Measurements from ENCODE around the gene DENND5A.
A peak's percentile ranks its signal among the peaks of the same experiment; 100 is the strongest.
"Not testable (repeated sequence)": the region's sequence is repeated elsewhere in the genome, so short reads cannot be mapped to it uniquely, and the experiment has no call there.

Gene DENND5A

GRCh38 chr11:9264316-9265210, 587 bp downstream of the DENND5A start:
- peak in 1 of 3 experiments; percentile 38 for DNase-seq (ENCODE audit: low read depth in 3 of 3)

GRCh38 chr11:9263840-9264315, 1.3 kb downstream of the DENND5A start:
- DNase-seq (ENCODE audit: low read depth in 3 of 3), result peak; percentile 35 to 63 (median 40)

- DNase-seq (ENCODE audit: low read depth in 3 of 3), result not testable (repeated sequence)
These were observed 4.4 kb downstream of the DENND5A start for GRCh38 chr11:9260838-9261146.

- no peak for DNase-seq (ENCODE audit: low read depth in 3 of 3)
These were observed 4.9 kb downstream of the DENND5A start for GRCh38 chr11:9259981-9260837.

- not testable (repeated sequence) for DNase-seq (ENCODE audit: low read depth in 3 of 3)
These were observed 6.9 kb downstream of the DENND5A start for GRCh38 chr11:9258279-9258678.

GRCh38 chr11:9254416-9254815, 10.7 kb downstream of the DENND5A start:
- DNase-seq (ENCODE audit: low read depth in 3 of 3), result no peak

GRCh38 chr11:9253086-9253485, 12.1 kb downstream of the DENND5A start:
- DNase-seq (ENCODE audit: low read depth in 3 of 3), result no peak

- DNase-seq (ENCODE audit: low read depth in 3 of 3), result no peak
These were observed 13.8 kb downstream of the DENND5A start for GRCh38 chr11:9251311-9251710.

- DNase-seq (ENCODE audit: low read depth in 3 of 3), result no peak
These were observed 15.0 kb downstream of the DENND5A start for GRCh38 chr11:9250139-9250582.

- no peak for DNase-seq (ENCODE audit: low read depth in 3 of 3)
These were observed 15.9 kb downstream of the DENND5A start for GRCh38 chr11:9249252-9249651.

GRCh38 chr11:9247863-9248262, 17.3 kb downstream of the DENND5A start:
- no peak for DNase-seq (ENCODE audit: low read depth in 3 of 3)

GRCh38 chr11:9236242-9236641, 28.9 kb downstream of the DENND5A start:
- not testable (repeated sequence) for DNase-seq (ENCODE audit: low read depth in 3 of 3)

- no peak for DNase-seq (ENCODE audit: low read depth in 3 of 3)
These were observed 32.7 kb downstream of the DENND5A start for GRCh38 chr11:9232482-9232881.

GRCh38 chr11:9231848-9232177, 33.3 kb downstream of the DENND5A start:
- no peak for DNase-seq (ENCODE audit: low read depth in 3 of 3)

GRCh38 chr11:9230296-9230695, 34.9 kb downstream of the DENND5A start:
- no peak for DNase-seq (ENCODE audit: low read depth in 3 of 3)

GRCh38 chr11:9228091-9228490, 37.1 kb downstream of the DENND5A start:
- no peak for DNase-seq (ENCODE audit: low read depth in 3 of 3)

- DNase-seq (ENCODE audit: low read depth in 3 of 3), result no peak
These were observed 39.3 kb downstream of the DENND5A start for GRCh38 chr11:9225748-9226298.

GRCh38 chr11:9222654-9223053, 42.5 kb downstream of the DENND5A start:
- no peak for DNase-seq (ENCODE audit: low read depth in 3 of 3)

- DNase-seq (ENCODE audit: low read depth in 3 of 3), result not testable (repeated sequence)
These were observed 44.3 kb downstream of the DENND5A start for GRCh38 chr11:9220853-9221252.

GRCh38 chr11:9219572-9219971, 45.6 kb downstream of the DENND5A start:
- DNase-seq (ENCODE audit: low read depth in 3 of 3), result no peak

GRCh38 chr11:9219115-9219514, 46.0 kb downstream of the DENND5A start:
- DNase-seq (ENCODE audit: low read depth in 3 of 3), result no peak

- DNase-seq (ENCODE audit: low read depth in 3 of 3), result no peak
These were observed 50.4 kb downstream of the DENND5A start for GRCh38 chr11:9214765-9215164.

Measured in stimulated activated CD4-positive, alpha-beta T cell treated with anti-CD3 and anti-CD28 coated beads, TNF-alpha, amount 100 ng/mL, for 24 hours (primary cell).